PFSK-1 (cell line): ENCODE data around the gene PHLPP1.
A peak's percentile ranks its signal among the peaks of the same experiment; 100 is the strongest.

Source experiments
- FOXP2 ChIP-seq: optimal IDR thresholded peaks from 2 replicates; pipeline ENCODE3; 2011; ENCODE audit warnings: borderline replicate concordance, control low read depth, inconsistent platforms; ENCODE audit not compliant: insufficient read depth; ENCODE audit errors: extremely low read length, extremely low read depth
- POLR2AphosphoS5 ChIP-seq: IDR thresholded peaks from 2 replicates; pipeline ENCODE4 v1.6.1; 2012; ENCODE audit warnings: low read depth, mild to moderate bottlenecking, control low read depth, low read length, moderate library complexity
- REST ChIP-seq, 2 experiments: IDR thresholded peaks; 2 replicates each; pipeline versions ENCODE4 v1.6.1 to v1.8.0; 2011 to 2012; ENCODE audit warnings: low read depth in 2 of 2, low read length in 2 of 2, control low read depth in 1 of 2, inconsistent platforms in 1 of 2, mild to moderate bottlenecking in 1 of 2, moderate library complexity in 1 of 2; ENCODE audit not compliant: insufficient read depth in 1 of 2
- SIN3A ChIP-seq: IDR thresholded peaks from 2 replicates; pipeline ENCODE4 v1.6.1; 2012; ENCODE audit warnings: mild to moderate bottlenecking, low read length, moderate library complexity, borderline replicate concordance; ENCODE audit not compliant: insufficient read depth
- TAF1 ChIP-seq: IDR thresholded peaks from 2 replicates; pipeline ENCODE4 v1.6.1; 2012; ENCODE audit warnings: low read length, control low read depth, borderline replicate concordance; ENCODE audit not compliant: insufficient read depth

The PHLPP1 gene

GRCh38 chr18:62749389-62749788 is 34.0 kb downstream of the PHLPP1 start:
- no peak for TF ChIP-seq SIN3A
- no peak for TF ChIP-seq TAF1
- no peak for TF ChIP-seq REST (IDR thresholded peaks at IDR 0.05; ENCODE audit: insufficient read depth in 1 of 2, low read depth in 2 of 2, low read length in 2 of 2)
- no peak for TF ChIP-seq FOXP2
- no peak for TF ChIP-seq POLR2AphosphoS5

GRCh38 chr18:62751341-62751821 is 36.0 kb downstream of the PHLPP1 start:
- no peak for TF ChIP-seq TAF1
- no peak for TF ChIP-seq FOXP2
- TF ChIP-seq REST (IDR thresholded peaks at IDR 0.05; ENCODE audit: insufficient read depth in 1 of 2, low read depth in 2 of 2, low read length in 2 of 2), result 0 out of 4 replicates have a peak, but pooled peaks of 1 of the 2 experiments have one; percentile 24
- TF ChIP-seq POLR2AphosphoS5, result 0 out of 2 replicates have a peak, but pooled peaks have one; percentile 17
- TF ChIP-seq SIN3A, result peak; percentile 29; the same call in 1 of the 2 replicates

GRCh38 chr18:62751977-62752376 is 36.6 kb downstream of the PHLPP1 start:
- TF ChIP-seq REST (IDR thresholded peaks at IDR 0.05; ENCODE audit: insufficient read depth in 1 of 2, low read depth in 2 of 2, low read length in 2 of 2) (no peak), FOXP2 (no peak), TAF1 (no peak), POLR2AphosphoS5 (no peak), SIN3A (no peak)

GRCh38 chr18:62754026-62754425 is 38.7 kb downstream of the PHLPP1 start:
- no peak for TF ChIP-seq POLR2AphosphoS5
- TF ChIP-seq TAF1, result no peak
- TF ChIP-seq REST (IDR thresholded peaks at IDR 0.05; ENCODE audit: insufficient read depth in 1 of 2, low read depth in 2 of 2, low read length in 2 of 2), result no peak
- no peak for TF ChIP-seq FOXP2
- TF ChIP-seq SIN3A, result no peak

- TF ChIP-seq TAF1, result no peak
- TF ChIP-seq SIN3A, result no peak
- no peak for TF ChIP-seq POLR2AphosphoS5
- no peak for TF ChIP-seq REST (IDR thresholded peaks at IDR 0.05; ENCODE audit: insufficient read depth in 1 of 2, low read depth in 2 of 2, low read length in 2 of 2)
- no peak for TF ChIP-seq FOXP2
Measured at GRCh38 chr18:62755454-62755853, 40.1 kb downstream of the PHLPP1 start.
